Measurements from ENCODE around the gene DCUN1D1. TPM values are rescaled to one million over a fixed set of nuclear protein-coding genes. Genes with fewer than 3 reads are reported as not detected.

DCUN1D1 gene
- polyA plus RNA-seq, 3 donors: 6.1 to 37.6 (median 26.9) TPM

DNA sequence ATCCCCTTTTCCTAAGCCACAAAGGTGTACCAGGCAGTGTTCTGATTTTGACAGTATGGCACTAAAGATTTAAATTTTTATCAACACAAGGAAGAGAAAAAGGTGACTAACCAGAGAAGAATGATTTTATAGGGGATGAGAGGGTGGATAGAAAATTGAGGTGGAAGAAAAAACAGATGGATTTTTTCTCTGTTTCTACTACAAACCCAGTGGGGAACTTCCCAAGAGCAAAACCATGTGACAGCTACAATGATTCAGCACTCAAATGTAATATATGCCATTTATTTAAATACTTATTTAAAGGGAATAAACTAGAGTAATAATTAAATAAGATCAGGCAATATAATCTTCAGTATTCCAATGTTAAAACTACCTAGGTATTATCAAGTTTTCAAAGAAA lies 11.1 kb downstream of the DCUN1D1 start:
- Histone ChIP-seq H3K4me2 (replicated peaks; ENCODE audit: extremely low read depth, low read length, poor library complexity, severe bottlenecking) (no peak overlapping the region), H3K36me3 (replicated peaks in 1 of 2; ENCODE audit: control insufficient read depth in 1 of 2, insufficient read depth in 2 of 2, low read length in 2 of 2) (peaks cover 0 to 15% of the 10 kb centered on the region in 2 donors), H4K20me1 (ENCODE audit: insufficient read depth, low read length) (peaks cover 82% of the 10 kb centered on the region), H3K4me3 (replicated peaks in 1 of 3; ENCODE audit: low read depth in 2 of 3, low read length in 3 of 3) (no peak overlapping the region), H3K79me2 (ENCODE audit: insufficient read depth, low read length) (peaks cover 93% of the 10 kb centered on the region), H3K9me3 (replicated peaks in 1 of 2; ENCODE audit: control insufficient read depth in 1 of 2, insufficient read depth in 1 of 2, low read length in 2 of 2) (no peaks in the 10 kb centered on the region), H3K4me1 (ENCODE audit: control insufficient read depth in 1 of 2, insufficient read depth in 2 of 2, low read length in 2 of 2) (peaks cover 17 to 24% of the 10 kb centered on the region in 2 donors), H2AFZ (ENCODE audit: insufficient read depth, low read depth, low read length, poor library complexity, severe bottlenecking) (no peak overlapping the region), H3K9ac (ENCODE audit: insufficient read depth, low read length, poor library complexity, severe bottlenecking) (no peak overlapping the region), H3K27ac (ENCODE audit: low read depth in 1 of 2, low read length in 2 of 2) (peak overlapping the region in 1 of 2 donors; percentile 63), H3K27me3 (ENCODE audit: control insufficient read depth in 2 of 2, insufficient read depth in 2 of 2, low read length in 2 of 2) (no peaks in the 10 kb centered on the region)
- TF ChIP-seq, protein P1, sequence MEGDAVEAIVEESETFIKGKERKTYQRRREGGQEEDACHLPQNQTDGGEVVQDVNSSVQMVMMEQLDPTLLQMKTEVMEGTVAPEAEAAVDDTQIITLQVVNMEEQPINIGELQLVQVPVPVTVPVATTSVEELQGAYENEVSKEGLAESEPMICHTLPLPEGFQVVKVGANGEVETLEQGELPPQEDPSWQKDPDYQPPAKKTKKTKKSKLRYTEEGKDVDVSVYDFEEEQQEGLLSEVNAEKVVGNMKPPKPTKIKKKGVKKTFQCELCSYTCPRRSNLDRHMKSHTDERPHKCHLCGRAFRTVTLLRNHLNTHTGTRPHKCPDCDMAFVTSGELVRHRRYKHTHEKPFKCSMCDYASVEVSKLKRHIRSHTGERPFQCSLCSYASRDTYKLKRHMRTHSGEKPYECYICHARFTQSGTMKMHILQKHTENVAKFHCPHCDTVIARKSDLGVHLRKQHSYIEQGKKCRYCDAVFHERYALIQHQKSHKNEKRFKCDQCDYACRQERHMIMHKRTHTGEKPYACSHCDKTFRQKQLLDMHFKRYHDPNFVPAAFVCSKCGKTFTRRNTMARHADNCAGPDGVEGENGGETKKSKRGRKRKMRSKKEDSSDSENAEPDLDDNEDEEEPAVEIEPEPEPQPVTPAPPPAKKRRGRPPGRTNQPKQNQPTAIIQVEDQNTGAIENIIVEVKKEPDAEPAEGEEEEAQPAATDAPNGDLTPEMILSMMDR (IDR thresholded peaks at IDR 0.05): no peak
- Mint-ChIP-seq H3K27me3 (ENCODE audit: low read depth in 3 of 3) (no peaks in the 10 kb centered on the region), H3K4me3 (no peak overlapping the region), H3K36me3 (peaks cover 6 to 13% of the 10 kb centered on the region in 2 donors), H3K27ac (peak overlapping the region in 3 of 7 donors; percentile 54 to 76 (median 56)), H3K4me1 (peaks cover 27% of the 10 kb centered on the region), H3K9me3 (no peaks in the 10 kb centered on the region)
- peak in 2 of 3 donors; percentile 25 to 57 for DNase-seq
- intact Hi-C loops (cut with micrococcal nuclease): no loop called here

DNA sequence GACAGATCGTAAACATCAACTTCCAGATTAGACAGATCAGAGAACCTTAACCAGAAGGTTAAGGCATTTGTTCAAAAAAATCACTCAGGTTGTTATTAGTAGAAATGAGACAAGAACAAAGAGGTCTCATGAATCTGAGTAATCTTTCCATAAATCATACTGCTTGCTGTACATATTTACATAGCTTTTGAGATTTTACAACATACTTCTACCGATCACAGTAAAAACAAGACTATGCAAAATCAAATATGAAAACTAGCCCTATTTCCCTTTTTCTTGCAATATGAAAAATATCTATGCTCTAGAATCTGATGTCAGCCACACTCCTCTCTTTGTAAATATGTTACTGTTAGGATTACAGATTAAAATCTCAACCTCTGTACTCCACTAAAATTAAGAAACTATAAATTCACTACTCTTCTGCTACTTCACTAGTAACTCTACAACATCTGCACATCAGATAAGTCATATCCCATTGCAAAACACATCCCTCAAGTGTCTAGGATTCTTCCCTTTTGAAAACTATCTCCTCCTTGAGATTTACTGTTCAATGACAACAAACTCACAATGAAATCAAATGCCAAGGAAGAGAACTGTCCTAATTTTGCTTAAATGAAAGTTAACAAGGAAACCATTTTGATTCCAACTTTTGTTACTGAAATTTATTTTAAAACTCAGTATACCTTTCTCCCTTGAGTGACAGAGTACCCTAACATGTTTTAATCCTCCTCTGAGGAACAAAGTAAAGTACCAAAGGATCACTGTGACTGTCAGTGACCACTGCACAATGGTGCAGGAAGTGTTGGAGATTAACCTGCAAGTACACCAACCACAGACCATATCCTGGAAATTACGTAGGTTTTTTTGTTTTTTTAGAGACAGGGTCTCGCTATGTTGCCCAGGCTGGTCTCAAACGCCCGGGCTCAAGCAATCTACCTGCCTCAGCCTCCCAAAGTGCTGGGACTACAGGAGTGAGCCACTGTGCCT lies 12.8 kb downstream of the DCUN1D1 start:
- TF ChIP-seq, protein P1 (IDR thresholded peaks at IDR 0.05): no peak
- no peak overlapping the region for H3K4me3 ChIP-seq (replicated peaks in 1 of 3; ENCODE audit: low read depth in 2 of 3, low read length in 3 of 3)
- H3K4me1 ChIP-seq (ENCODE audit: control insufficient read depth in 1 of 2, insufficient read depth in 2 of 2, low read length in 2 of 2): peaks cover 17 to 24% of the 10 kb centered on the region in 2 donors
- 50% methylated on average over 4 of the region's 6 CpGs for WGBS (ENCODE audit: insufficient coverage)
- H3K4me2 ChIP-seq (replicated peaks; ENCODE audit: extremely low read depth, low read length, poor library complexity, severe bottlenecking): no peak overlapping the region
- H2AFZ ChIP-seq (ENCODE audit: insufficient read depth, low read depth, low read length, poor library complexity, severe bottlenecking): no peak overlapping the region
- H3K9me3 ChIP-seq (replicated peaks in 1 of 2; ENCODE audit: control insufficient read depth in 1 of 2, insufficient read depth in 1 of 2, low read length in 2 of 2): no peaks in the 10 kb centered on the region
- Mint-ChIP-seq H3K9me3 (no peaks in the 10 kb centered on the region), H3K4me1 (peaks cover 27% of the 10 kb centered on the region), H3K4me3 (no peak overlapping the region), H3K36me3 (peaks cover 11 to 15% of the 10 kb centered on the region in 2 donors), H3K27me3 (ENCODE audit: low read depth in 3 of 3) (no peaks in the 10 kb centered on the region), H3K27ac (peak overlapping the region in 6 of 7 donors; percentile 3 to 83 (median 56))
- peaks cover 68% of the 10 kb centered on the region for H4K20me1 ChIP-seq (ENCODE audit: insufficient read depth, low read length)
- H3K27ac ChIP-seq (ENCODE audit: low read depth in 1 of 2, low read length in 2 of 2): peak overlapping the region in 1 of 2 donors; percentile 69
- intact Hi-C loops (cut with micrococcal nuclease): no loop called here
- peaks cover 8 to 31% of the 10 kb centered on the region in 2 donors for H3K36me3 ChIP-seq (replicated peaks in 1 of 2; ENCODE audit: control insufficient read depth in 1 of 2, insufficient read depth in 2 of 2, low read length in 2 of 2)
- no peak overlapping the region for H3K9ac ChIP-seq (ENCODE audit: insufficient read depth, low read length, poor library complexity, severe bottlenecking)
- H3K27me3 ChIP-seq (ENCODE audit: control insufficient read depth in 2 of 2, insufficient read depth in 2 of 2, low read length in 2 of 2): no peaks in the 10 kb centered on the region
- DNase-seq: peak in 1 of 3 donors; percentile 10
- H3K79me2 ChIP-seq (ENCODE audit: insufficient read depth, low read length): peaks cover 84% of the 10 kb centered on the region

Data from CD14-positive monocyte (primary cell).